H9 (cell line): ENCODE data around the gene CBLB. TPM values are rescaled to one million over a fixed set of nuclear protein-coding genes. Genes with fewer than 3 reads are reported as not detected.

Source experiments
- DNase-seq: peaks from one replicate; pipeline ENCODE4 v3.0.0-alpha.2; 2017
- H2AFZ ChIP-seq: one replicate; pipeline ENCODE4 v1.6.1; 2013; ENCODE audit warnings: mild to moderate bottlenecking, low read length, control low read depth, moderate library complexity
- H2AK5ac ChIP-seq: 2 replicates; pipeline ENCODE4 v1.6.1; 2013; ENCODE audit warnings: low read length, control low read depth, mixed read lengths; ENCODE audit not compliant: insufficient read length
- H2BK120ac ChIP-seq: one replicate; pipeline ENCODE4 v1.6.1; 2013; ENCODE audit warnings: low read depth, mild to moderate bottlenecking, low read length, control low read depth, inconsistent platforms; ENCODE audit not compliant: poor library complexity, severe bottlenecking
- H2BK12ac ChIP-seq: 2 replicates; pipeline ENCODE4 v1.6.1; 2013; ENCODE audit warnings: low read length, control low read depth, mixed read lengths, low read depth; ENCODE audit not compliant: insufficient read length
- H2BK15ac ChIP-seq: 2 replicates; pipeline ENCODE4 v1.6.1; 2013; ENCODE audit warnings: low read depth, low read length, control low read depth
- H2BK20ac ChIP-seq: one replicate; pipeline ENCODE4 v1.6.1; 2013; ENCODE audit warnings: low read depth, mild to moderate bottlenecking, low read length, control low read depth, inconsistent platforms; ENCODE audit not compliant: poor library complexity, severe bottlenecking
- H2BK5ac ChIP-seq: 2 replicates; pipeline ENCODE4 v1.6.1; 2013; ENCODE audit warnings: low read length, control low read depth, mixed read lengths; ENCODE audit not compliant: insufficient read length
- H3K14ac ChIP-seq: 2 replicates; pipeline ENCODE4 v1.6.1; 2013; ENCODE audit warnings: low read length, control low read depth; ENCODE audit not compliant: insufficient read depth
- H3K18ac ChIP-seq: 2 replicates; pipeline ENCODE4 v1.6.1; 2013; ENCODE audit warnings: low read depth, mild to moderate bottlenecking, mixed read lengths, low read length, control low read depth; ENCODE audit not compliant: insufficient read length
- H3K23ac ChIP-seq: 2 replicates; pipeline ENCODE4 v1.6.1; 2013; ENCODE audit warnings: low read length, control low read depth, mixed read lengths, low read depth; ENCODE audit not compliant: insufficient read length
- H3K23me2 ChIP-seq: 2 replicates; pipeline ENCODE4 v1.6.1; 2013; ENCODE audit warnings: low read depth, mild to moderate bottlenecking, mixed read lengths, low read length, control low read depth; ENCODE audit not compliant: insufficient read length, poor library complexity, severe bottlenecking
- H3K27ac ChIP-seq: 2 replicates; pipeline ENCODE4 v1.5.1; 2013; ENCODE audit warnings: low read length, control low read depth, mixed read lengths, low read depth; ENCODE audit not compliant: insufficient read length
- H3K27me3 ChIP-seq: 2 replicates; pipeline ENCODE4 v1.6.1; 2013; ENCODE audit warnings: low read length, control low read depth, inconsistent platforms; ENCODE audit not compliant: insufficient read depth
- H3K4ac ChIP-seq: 2 replicates; pipeline ENCODE4 v1.6.1; 2013; ENCODE audit warnings: low read depth, mild to moderate bottlenecking, control low read depth, inconsistent platforms, low read length, moderate library complexity
- H3K4me1 ChIP-seq: 2 replicates; pipeline ENCODE4 v1.6.1; 2013; ENCODE audit warnings: low read length, control low read depth, inconsistent platforms; ENCODE audit not compliant: insufficient read depth
- H3K4me2 ChIP-seq: 2 replicates; pipeline ENCODE4 v1.6.1; 2013; ENCODE audit warnings: low read length, control low read depth, mixed read lengths; ENCODE audit not compliant: insufficient read length, insufficient read depth
- H3K56ac ChIP-seq: 2 replicates; pipeline ENCODE4 v1.6.1; 2013; ENCODE audit warnings: low read depth, mild to moderate bottlenecking, mixed read lengths, low read length, control low read depth; ENCODE audit not compliant: insufficient read length
- H3K79me1 ChIP-seq: 2 replicates; pipeline ENCODE4 v1.6.1; 2013; ENCODE audit warnings: low read depth, mild to moderate bottlenecking, moderate library complexity, low read length, control low read depth, inconsistent platforms; ENCODE audit not compliant: insufficient read depth, poor library complexity, severe bottlenecking
- H3K79me2 ChIP-seq: 2 replicates; pipeline ENCODE4 v1.6.1; 2013; ENCODE audit warnings: low read length, control low read depth, inconsistent platforms; ENCODE audit not compliant: insufficient read depth
- H3K9ac ChIP-seq: 2 replicates; pipeline ENCODE4 v1.6.1; 2013; ENCODE audit warnings: low read length, control low read depth, mixed read lengths; ENCODE audit not compliant: insufficient read length; ENCODE audit errors: extremely low read depth
- H3K9me3 ChIP-seq: one replicate; pipeline ENCODE4 v1.6.1; 2013; ENCODE audit warnings: low read depth, low read length, inconsistent platforms; ENCODE audit not compliant: control insufficient read depth
- H3T11ph ChIP-seq: one replicate; pipeline ENCODE4 v1.6.1; 2013; ENCODE audit warnings: mild to moderate bottlenecking, low read length, control low read depth, inconsistent platforms
- H4K20me1 ChIP-seq: one replicate; pipeline ENCODE4 v1.6.1; 2013; ENCODE audit not compliant: control insufficient read depth, insufficient read length, insufficient read depth
- H4K5ac ChIP-seq: 2 replicates; pipeline ENCODE4 v1.6.1; 2013; ENCODE audit warnings: low read depth, mild to moderate bottlenecking, mixed read lengths, low read length, control low read depth; ENCODE audit not compliant: insufficient read length
- H4K8ac ChIP-seq: replicated peaks from 2 replicates; pipeline ENCODE4 v1.6.1; 2013; ENCODE audit warnings: low read length, control low read depth, mixed read lengths, low read depth; ENCODE audit not compliant: insufficient read length
- H4K91ac ChIP-seq: 2 replicates; pipeline ENCODE4 v1.6.1; 2013; ENCODE audit warnings: low read depth, mild to moderate bottlenecking, moderate library complexity, mixed read lengths, low read length, control low read depth; ENCODE audit not compliant: insufficient read length
- H3K27ac Mint-ChIP-seq, 3 experiments: 2 replicates in 2 of 3; 3 replicates in 1 of 3; pipeline ENCODE4 v1.8.0; 2020 to 2021; ENCODE audit warnings: mixed read lengths in 3 of 3, mild to moderate bottlenecking in 1 of 3, moderate library complexity in 1 of 3
- H3K27me3 Mint-ChIP-seq: 2 replicates; pipeline ENCODE4 v1.8.0; 2021; ENCODE audit warnings: low read depth, mild to moderate bottlenecking, moderate library complexity, mixed read lengths
- H3K36me3 Mint-ChIP-seq, 3 experiments: 2 replicates in 2 of 3; 3 replicates in 1 of 3; pipeline ENCODE4 v1.8.0; 2020 to 2021; ENCODE audit warnings: low read depth in 3 of 3, mixed read lengths in 3 of 3; ENCODE audit not compliant: insufficient read depth in 1 of 3
- H3K4me1 Mint-ChIP-seq, 2 experiments: 2 replicates each; pipeline ENCODE4 v1.8.0; 2020; ENCODE audit warnings: mixed read lengths in 2 of 2
- H3K4me3 Mint-ChIP-seq, 2 experiments: 2 replicates in 1 of 2; 3 replicates in 1 of 2; pipeline ENCODE4 v1.8.0; 2020 to 2021; ENCODE audit warnings: mild to moderate bottlenecking in 2 of 2, mixed read lengths in 2 of 2, moderate library complexity in 1 of 2
- H3K9me3 Mint-ChIP-seq, 2 experiments: 2 replicates in 1 of 2; 3 replicates in 1 of 2; pipeline ENCODE4 v1.8.0; 2020; ENCODE audit warnings: mild to moderate bottlenecking in 2 of 2, mixed read lengths in 2 of 2, moderate library complexity in 1 of 2
- WGBS: extraction: QIAGEN DNeasy Blood & Tissue Kit; methylation state at CpG from one replicate; pipeline ENCODE4 v1.1.7; 2013; ENCODE audit warnings: missing lambda C conversion rate, low lambda C conversion rate, mixed read lengths; ENCODE audit not compliant: insufficient read length; ENCODE audit errors: extremely low coverage; 5-methylcytosine and 5-hydroxymethylcytosine counted together
- total RNA-seq: library from RNA; stranded (reverse); gene quantifications from 2 replicates; pipeline ENCODE4 v1.2.1, GENCODE V29; 2021
- TF ChIP-seq, protein P1 (sequence below): fragments of 200-600 bp; sonication (generic); conservative IDR thresholded peaks from 3 replicates; pipeline ENCODE4 v1.8.0; 2021; ENCODE audit warnings: antibody characterized with exemption, mild to moderate bottlenecking

CBLB gene
- total RNA-seq, 1 experiment from 2014 or later: 25.7 TPM

GRCh38 chr3:105865867-105866350 lies 2.9 kb downstream of the CBLB start:
- H2AFZ ChIP-seq: no peak overlapping the region
- H4K91ac ChIP-seq: no peak overlapping the region
- Mint-ChIP-seq H3K27me3 (no peaks in the 10 kb centered on the region), H3K4me3 (no peak overlapping the region; a peak in 1 of 5 replicates), H3K27ac (no peak overlapping the region), H3K36me3 (peaks cover 3 to 13% (median 3%) of the 10 kb centered on the region in 3 experiments; a peak in 5 of 7 replicates), H3K9me3 (no peaks in the 10 kb centered on the region), H3K4me1 (peaks cover 26 to 30% of the 10 kb centered on the region in 2 experiments)
- H2BK12ac ChIP-seq: no peak overlapping the region
- no peak overlapping the region for H3K4me2 ChIP-seq
- no peak overlapping the region for H4K5ac ChIP-seq
- no peak overlapping the region for H3K56ac ChIP-seq
- peaks cover 8% of the 10 kb centered on the region for H3K23me2 ChIP-seq
- no peaks in the 10 kb centered on the region for H3K79me1 ChIP-seq
- WGBS: no CpG with 5 or more reads among the region's 1 CpG
- TF ChIP-seq, protein P1, sequence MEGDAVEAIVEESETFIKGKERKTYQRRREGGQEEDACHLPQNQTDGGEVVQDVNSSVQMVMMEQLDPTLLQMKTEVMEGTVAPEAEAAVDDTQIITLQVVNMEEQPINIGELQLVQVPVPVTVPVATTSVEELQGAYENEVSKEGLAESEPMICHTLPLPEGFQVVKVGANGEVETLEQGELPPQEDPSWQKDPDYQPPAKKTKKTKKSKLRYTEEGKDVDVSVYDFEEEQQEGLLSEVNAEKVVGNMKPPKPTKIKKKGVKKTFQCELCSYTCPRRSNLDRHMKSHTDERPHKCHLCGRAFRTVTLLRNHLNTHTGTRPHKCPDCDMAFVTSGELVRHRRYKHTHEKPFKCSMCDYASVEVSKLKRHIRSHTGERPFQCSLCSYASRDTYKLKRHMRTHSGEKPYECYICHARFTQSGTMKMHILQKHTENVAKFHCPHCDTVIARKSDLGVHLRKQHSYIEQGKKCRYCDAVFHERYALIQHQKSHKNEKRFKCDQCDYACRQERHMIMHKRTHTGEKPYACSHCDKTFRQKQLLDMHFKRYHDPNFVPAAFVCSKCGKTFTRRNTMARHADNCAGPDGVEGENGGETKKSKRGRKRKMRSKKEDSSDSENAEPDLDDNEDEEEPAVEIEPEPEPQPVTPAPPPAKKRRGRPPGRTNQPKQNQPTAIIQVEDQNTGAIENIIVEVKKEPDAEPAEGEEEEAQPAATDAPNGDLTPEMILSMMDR: no peak
- H2BK20ac ChIP-seq: no peak overlapping the region
- H3K4ac ChIP-seq: no peak overlapping the region
- no peak overlapping the region for H3T11ph ChIP-seq
- no peak overlapping the region for H3K14ac ChIP-seq
- no peaks in the 10 kb centered on the region for H3K27me3 ChIP-seq
- peaks cover 3% of the 10 kb centered on the region; the same call in 1 of the 2 replicates for H3K79me2 ChIP-seq
- H3K9ac ChIP-seq: no peak overlapping the region
- no peak overlapping the region for H3K27ac ChIP-seq
- H3K18ac ChIP-seq: no peak overlapping the region
- H3K9me3 ChIP-seq: no peaks in the 10 kb centered on the region
- H3K23ac ChIP-seq: no peak overlapping the region
- no peak overlapping the region for H2AK5ac ChIP-seq
- no peak overlapping the region for H2BK5ac ChIP-seq
- H4K8ac ChIP-seq: no peak overlapping the region
- no peak overlapping the region for H2BK15ac ChIP-seq
- H2BK120ac ChIP-seq: no peak overlapping the region
- H4K20me1 ChIP-seq: no peaks in the 10 kb centered on the region
- no peak for DNase-seq
- peaks cover 2% of the 10 kb centered on the region; the same call in 1 of the 2 replicates for H3K4me1 ChIP-seq
